ENCODE data around the gene PARVA.

DNA sequence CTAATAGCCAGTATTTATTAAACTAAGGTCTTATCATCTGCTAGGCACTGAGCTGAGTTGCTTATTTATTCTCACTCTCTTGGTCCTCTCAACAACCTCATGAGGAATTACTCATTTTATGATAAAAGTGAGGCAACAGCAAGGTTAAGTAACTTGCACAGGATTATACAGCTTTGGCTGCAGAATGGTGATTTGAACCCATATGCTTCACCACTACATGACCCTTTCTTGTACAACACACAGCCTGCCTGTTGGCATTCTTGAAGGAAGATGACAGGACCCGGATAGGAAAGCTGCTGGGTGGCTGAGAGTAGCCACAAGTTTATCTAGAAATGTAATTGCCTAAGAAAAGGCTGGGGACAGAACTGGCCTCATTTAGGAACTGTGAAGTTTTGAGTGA, 5.3 kb upstream of the PARVA start:
- TF ChIP-seq ZC3H10 (CRISPR knock-in tag; IDR thresholded peaks at IDR 0.05), result no peak
- TF ChIP-seq PATZ1 (CRISPR knock-in tag; IDR thresholded peaks at IDR 0.05; ENCODE audit: borderline replicate concordance), result no peak
- TF ChIP-seq ZFP30 (CRISPR knock-in tag; IDR thresholded peaks at IDR 0.05), result no peak
- no peak for TF ChIP-seq GLIS3 (CRISPR knock-in tag; IDR thresholded peaks at IDR 0.05)
- TF ChIP-seq, protein P1, sequence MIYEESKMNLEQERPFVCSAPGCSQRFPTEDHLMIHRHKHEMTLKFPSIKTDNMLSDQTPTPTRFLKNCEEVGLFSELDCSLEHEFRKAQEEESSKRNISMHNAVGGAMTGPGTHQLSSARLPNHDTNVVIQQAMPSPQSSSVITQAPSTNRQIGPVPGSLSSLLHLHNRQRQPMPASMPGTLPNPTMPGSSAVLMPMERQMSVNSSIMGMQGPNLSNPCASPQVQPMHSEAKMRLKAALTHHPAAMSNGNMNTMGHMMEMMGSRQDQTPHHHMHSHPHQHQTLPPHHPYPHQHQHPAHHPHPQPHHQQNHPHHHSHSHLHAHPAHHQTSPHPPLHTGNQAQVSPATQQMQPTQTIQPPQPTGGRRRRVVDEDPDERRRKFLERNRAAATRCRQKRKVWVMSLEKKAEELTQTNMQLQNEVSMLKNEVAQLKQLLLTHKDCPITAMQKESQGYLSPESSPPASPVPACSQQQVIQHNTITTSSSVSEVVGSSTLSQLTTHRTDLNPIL (CRISPR knock-in tag; IDR thresholded peaks at IDR 0.05; ENCODE audit: low read depth), result no peak
- TF ChIP-seq ZFP3 (CRISPR knock-in tag; IDR thresholded peaks at IDR 0.05), result no peak
- TF ChIP-seq TSHZ2 (CRISPR knock-in tag; IDR thresholded peaks at IDR 0.05), result no peak
- no peak for TF ChIP-seq BACH2 (CRISPR knock-in tag; IDR thresholded peaks at IDR 0.05; ENCODE audit: borderline replicate concordance)
- TF ChIP-seq RARB (CRISPR knock-in tag; IDR thresholded peaks at IDR 0.05), result no peak
- TF ChIP-seq ISL1 (CRISPR knock-in tag; IDR thresholded peaks at IDR 0.05), result no peak
- TF ChIP-seq CSDC2 (CRISPR knock-in tag; IDR thresholded peaks at IDR 0.05), result no peak
- no peak for TF ChIP-seq ARNTL (CRISPR knock-in tag; IDR thresholded peaks at IDR 0.05; ENCODE audit: borderline replicate concordance, low read depth)
